EH (cell line): ENCODE results near the gene SSX1.
"Not testable (repeated sequence)": the region's sequence is repeated elsewhere in the genome, so short reads cannot be mapped to it uniquely, and the experiment has no call there.

Experiments
- DNase-seq: peaks from one replicate; pipeline ENCODE4 v3.0.0-alpha.2; 2015; ENCODE audit warnings: low read depth

Gene SSX1, protein sequence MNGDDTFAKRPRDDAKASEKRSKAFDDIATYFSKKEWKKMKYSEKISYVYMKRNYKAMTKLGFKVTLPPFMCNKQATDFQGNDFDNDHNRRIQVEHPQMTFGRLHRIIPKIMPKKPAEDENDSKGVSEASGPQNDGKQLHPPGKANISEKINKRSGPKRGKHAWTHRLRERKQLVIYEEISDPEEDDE

DNA sequence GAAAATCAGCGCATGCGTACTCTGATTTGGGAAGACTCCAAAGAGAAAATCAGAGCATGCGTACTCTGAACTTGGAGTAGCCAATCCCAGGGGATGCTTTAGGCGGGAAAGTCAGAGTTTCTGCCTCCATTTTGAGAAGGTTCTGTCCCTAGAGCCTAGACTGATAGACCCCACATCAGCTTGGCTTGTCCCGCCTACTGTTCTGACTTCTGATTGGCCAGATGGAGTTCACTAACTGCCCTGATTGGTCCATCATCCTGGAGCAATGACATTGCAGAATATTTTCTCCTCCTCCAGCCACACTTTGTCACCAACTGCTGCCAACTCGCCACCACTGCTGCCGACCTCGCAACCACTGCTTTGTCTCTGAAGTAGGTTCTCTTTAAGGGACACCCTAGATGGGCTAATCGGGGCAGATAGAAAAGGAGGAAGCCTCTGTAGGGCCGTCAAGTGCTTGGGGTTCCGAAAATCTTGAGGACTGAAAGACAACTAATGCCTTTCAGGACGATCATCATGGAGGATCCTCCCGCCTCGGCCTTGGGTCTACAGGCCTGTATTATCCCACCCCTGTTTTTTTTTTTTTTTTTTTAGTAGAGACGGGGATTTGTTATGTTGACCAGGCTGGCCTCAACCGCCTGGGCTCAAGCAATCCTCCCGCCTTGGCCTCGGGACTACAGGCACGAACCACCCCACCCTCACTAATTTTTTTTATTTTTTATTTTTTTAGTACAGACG is at the start of gene SSX1:
Gene SSX1, plus strand, starts transcription at position 331 of the 735 bp plus-strand sequence. CDS start 1,850 bp downstream, outside the sequence.
- DNase-seq = not testable (repeated sequence)

DNA sequence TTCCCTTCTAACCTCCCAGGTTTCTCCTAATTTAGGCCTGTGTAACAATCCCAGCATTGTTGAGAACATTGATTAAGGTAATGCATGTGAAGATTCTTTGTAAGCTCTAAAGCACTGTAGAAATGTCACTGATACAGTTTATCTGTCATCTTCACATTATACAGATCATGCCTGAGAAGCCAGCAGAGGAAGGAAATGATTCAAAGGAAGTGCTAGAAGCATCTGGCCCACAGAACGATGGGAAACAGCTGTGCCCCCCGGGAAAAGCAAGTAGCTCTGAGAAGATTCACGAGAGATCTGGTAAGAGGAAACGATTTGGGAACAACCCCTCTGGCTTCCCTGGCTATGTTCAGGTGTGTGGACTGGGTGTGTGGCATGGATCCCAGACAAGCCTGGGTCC is 40.9 kb upstream of the SSX1 start:
- DNase-seq = not testable (repeated sequence)

DNA sequence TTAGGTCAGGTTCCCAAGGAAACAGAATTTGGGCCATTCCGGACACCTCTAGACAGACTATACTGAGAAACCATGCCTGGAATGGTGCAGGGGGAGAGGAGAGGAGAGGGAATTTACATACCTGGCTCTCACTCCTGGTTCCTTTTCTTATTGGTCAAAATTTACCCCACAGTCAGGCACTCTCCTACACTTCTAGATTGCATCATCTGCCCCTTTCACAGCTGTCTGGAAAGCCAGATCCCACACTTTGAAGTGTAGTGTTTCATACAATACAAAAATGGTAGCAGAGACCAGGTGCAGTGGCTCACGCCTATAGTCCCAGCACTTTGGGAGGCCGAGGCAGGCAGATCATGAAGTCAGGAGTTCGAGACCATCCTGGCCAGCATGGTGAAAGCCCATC is 31.0 kb upstream of the SSX1 start:
- DNase-seq = not testable (repeated sequence)

DNA sequence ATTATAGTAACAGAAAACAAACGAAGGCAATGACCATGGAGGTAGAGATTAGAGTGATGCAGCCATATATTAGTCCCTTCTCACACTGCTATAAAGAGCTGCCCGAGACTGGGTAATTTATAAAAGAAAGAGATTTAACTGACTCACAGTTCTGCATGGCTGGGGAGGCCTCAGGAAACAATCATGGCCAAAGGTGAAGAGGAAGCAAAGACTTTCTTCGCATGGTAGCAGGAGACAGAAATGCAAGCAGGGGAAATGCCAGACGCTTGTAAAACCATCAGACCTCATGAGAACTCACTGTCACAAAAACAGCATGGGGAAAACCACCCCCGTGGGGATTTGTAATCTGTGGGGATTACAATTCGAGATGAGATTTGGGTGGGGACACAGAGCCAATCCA is 2.2 kb upstream of the SSX1 start:
- not testable (repeated sequence) for DNase-seq

DNA sequence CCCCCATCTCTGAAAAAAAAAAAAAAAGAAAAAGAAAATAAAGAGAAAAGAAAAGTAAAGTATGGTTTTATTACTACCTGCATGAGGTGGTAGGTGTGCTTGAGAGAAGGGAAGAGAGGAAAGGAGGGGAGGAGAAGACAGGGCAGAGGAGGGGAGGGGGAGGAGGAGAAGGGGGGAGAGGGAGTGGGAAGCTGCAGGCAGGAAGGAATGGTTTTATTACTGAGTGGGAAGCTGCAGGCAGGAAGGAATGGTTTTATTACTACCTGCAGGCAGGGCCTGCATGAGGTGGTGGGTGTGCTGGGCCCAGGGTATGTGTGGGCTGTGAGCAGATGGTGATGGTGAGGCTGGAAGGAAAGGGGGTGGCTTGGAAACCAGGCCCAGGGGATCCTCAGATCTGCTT is 19.2 kb downstream of the SSX1 start:
- not testable (repeated sequence) for DNase-seq

DNA sequence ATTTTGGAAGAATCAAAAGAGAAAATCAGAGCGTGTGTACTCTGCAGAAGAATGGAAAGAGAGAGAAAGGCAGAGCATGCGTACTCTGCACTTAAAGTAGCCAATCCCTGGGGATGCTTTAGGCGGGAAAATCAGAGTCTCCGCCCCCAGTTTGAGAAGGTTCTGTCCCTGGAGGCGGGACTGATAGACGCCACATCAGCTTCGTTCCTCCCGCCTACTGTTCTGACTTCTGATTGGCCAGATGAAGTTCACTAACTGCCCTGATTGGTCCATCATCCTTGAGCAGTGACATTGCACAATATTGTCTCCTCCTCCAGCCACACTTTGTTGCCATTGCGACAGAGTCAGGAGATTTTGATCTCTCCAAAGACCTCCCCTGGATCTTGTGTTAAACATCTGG is 23.8 kb downstream of the SSX1 start:
- DNase-seq = peak; percentile 5

DNA sequence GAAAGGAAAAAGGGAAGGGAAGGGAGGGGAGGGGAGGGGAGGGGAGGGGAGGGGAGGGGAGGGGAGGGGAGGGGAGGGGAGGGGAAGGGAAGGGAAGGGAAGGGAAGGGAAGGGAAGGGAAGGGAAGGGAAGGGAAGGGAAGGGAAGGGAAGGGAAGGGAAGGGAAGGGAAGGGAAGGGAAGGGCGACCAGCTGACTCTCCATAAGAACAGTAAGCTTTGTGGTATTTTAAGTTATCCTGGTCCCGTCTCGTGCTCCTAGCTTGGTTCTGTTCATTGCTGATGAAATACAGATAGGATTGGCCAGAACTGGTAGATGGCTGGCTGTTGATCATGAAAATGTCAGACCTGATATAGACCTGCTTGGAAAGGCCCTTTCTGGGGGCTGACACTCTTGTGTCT is 25.5 kb downstream of the SSX1 start:
- not testable (repeated sequence) for DNase-seq

DNA sequence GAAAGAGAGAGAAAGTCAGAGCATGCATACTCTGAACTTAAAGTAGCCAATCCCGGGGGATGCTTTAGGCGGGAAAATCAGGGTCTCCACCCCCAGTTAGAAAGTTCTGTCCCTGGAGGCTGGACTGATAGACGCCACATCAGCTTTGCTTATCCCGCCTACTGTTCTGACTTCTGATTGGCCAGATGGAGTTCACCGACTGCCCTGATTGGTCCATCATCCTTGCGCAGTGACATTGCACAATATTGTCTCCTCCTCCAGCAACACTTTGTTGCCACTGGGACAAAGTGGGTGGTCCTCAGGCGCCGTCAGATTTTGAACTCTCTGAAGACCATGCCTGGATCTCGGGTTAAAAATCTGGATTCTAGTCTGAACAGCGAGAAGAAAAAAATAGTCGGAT is 51.0 kb downstream of the SSX1 start:
- DNase-seq = no peak

DNA sequence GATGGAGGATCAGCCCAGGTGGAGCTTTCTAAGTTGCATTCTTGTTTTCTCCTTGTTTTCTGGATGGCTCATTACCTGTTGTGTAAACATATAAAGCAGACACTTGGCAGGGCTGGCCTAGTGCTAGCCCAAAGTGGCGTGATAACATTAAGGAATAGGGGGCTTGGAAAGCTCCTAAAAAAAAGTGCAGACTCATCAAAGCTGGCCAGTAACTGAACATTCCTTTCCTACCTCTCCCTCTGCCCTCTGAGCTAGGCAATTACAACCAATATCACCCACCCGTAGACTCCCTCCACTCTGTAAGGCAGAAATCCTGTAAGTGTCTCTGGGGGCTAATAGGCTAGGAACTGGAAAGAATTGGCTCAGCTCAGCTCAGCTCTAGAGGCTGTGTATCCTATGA is 58.8 kb downstream of the SSX1 start:
- DNase-seq = not testable (repeated sequence)
